Measurements from ENCODE around the gene THBD. TPM values are rescaled to one million over a fixed set of nuclear protein-coding genes. Genes with fewer than 3 reads are reported as not detected.

Gene THBD
- total and polyA plus RNA-seq, 10 donors, result 7.2 to 255 (median 61.4) TPM

DNA sequence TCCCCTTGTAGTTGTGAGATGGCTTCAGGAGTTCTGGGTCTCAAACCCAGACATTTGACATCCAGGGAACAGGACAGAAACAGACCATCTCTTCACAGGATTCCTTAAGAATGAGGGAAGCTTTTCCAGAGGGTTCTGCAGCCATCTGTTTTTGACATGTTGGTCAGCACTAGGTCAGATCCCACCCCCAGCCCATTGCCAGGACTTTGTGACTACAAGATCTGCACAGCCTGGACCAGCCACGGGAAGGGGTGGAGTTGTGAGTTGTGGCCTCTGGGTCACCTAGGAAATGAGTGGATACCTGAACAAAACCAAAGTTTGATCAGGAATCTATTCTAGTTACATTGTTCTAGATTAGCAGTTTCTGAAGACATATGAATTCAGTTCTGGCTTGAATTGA lies 53.5 kb downstream of the THBD start:
- no peaks in the 10 kb centered on the region for H3K4me1 ChIP-seq
- TF ChIP-seq, protein P1, sequence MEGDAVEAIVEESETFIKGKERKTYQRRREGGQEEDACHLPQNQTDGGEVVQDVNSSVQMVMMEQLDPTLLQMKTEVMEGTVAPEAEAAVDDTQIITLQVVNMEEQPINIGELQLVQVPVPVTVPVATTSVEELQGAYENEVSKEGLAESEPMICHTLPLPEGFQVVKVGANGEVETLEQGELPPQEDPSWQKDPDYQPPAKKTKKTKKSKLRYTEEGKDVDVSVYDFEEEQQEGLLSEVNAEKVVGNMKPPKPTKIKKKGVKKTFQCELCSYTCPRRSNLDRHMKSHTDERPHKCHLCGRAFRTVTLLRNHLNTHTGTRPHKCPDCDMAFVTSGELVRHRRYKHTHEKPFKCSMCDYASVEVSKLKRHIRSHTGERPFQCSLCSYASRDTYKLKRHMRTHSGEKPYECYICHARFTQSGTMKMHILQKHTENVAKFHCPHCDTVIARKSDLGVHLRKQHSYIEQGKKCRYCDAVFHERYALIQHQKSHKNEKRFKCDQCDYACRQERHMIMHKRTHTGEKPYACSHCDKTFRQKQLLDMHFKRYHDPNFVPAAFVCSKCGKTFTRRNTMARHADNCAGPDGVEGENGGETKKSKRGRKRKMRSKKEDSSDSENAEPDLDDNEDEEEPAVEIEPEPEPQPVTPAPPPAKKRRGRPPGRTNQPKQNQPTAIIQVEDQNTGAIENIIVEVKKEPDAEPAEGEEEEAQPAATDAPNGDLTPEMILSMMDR (IDR thresholded peaks at IDR 0.05 in 8 of 11, conservative IDR thresholded peaks at IDR 0.05 in 3 of 11), result no peak
- no peak for TF ChIP-seq POLR2A (IDR thresholded peaks at IDR 0.05)
- no peak for TF ChIP-seq POLR2AphosphoS5 (IDR thresholded peaks at IDR 0.05)
- intact Hi-C loops (cut with DNase I; ENCODE audit: low total_unique reads), result no loop called here
- no peaks in the 10 kb centered on the region for H3K27me3 ChIP-seq (replicated peaks in 1 of 7)
- peaks cover 0 to 10% (median 0%) of the 10 kb centered on the region in 8 donors for H3K9me3 ChIP-seq
- no peak overlapping the region for H3K27ac ChIP-seq
- WGBS, 5 donors, result 50 to 75% (median 64%) methylated on average over 1 of the region's 1 CpG
- H3K4me3 ChIP-seq, result no peak overlapping the region
- H3K36me3 ChIP-seq, result no peaks in the 10 kb centered on the region
- no peak for DNase-seq

Other genes starting within 250 kb of the THBD start
- gene SSTR4, start 14.4 kb downstream of the THBD start, total RNA-seq, result not detected
- gene SSTR4, start 14.4 kb downstream of the THBD start, polyA plus RNA-seq, result not detected
- gene CD93, start 36.7 kb upstream of the THBD start, total RNA-seq, result 100 to 1,000 TPM in 1 of 7 donors, 10 to 100 TPM in 6; 50.4 to 103 (median 75.4) TPM
- 1 to 10 TPM; 4.1 to 6.0 (median 5.9) TPM for gene CD93, start 36.7 kb upstream of the THBD start, polyA plus RNA-seq

All from spleen (tissue), 11 donors.